ENCODE measurements around the gene FAM25G.
"Not testable (repeated sequence)": the region's sequence is repeated elsewhere in the genome, so short reads cannot be mapped to it uniquely, and the experiment has no call there.

Gene FAM25G

DNA sequence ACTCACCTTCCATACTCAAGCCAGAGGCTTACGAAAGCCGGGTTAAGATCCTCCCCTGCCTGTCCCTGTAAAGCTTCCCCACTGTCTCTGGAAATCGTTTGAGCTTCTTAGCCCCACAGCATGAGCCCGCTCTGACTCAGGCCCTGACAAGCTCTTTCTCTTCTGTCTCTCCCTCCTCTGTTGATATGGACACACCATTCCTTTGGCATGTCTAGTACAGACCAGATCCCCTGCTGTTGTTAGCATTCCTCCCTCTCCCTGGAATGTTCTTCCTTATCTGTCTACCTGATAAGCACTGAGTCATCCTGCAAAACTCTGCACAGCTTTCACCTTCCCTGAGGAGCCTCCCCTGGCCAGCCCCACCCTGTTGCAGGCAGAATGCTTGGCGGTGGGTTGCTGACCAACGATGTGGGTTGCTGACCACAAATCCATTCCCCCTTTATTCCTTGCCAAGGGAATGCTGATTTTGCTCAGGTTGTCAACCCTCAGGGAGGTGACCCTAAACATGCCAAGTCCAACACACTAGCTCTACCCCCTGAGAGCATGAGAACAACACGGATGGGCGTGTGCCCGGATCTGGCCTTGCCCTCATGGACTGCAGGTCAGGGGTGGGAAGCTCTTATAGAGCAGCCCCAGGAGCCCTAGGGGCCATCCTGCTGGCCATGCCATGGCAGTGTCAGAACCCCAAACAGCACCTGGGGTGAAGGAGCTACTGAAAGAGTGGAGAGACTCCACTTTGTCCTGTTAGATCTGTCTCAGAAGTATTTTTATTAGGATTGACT lies 28.7 kb downstream of the FAM25G start:
- DNase-seq, result not testable (repeated sequence)

- not testable (repeated sequence) for DNase-seq
Observed at GRCh38 chr10:47461261-47461687, 30.2 kb downstream of the FAM25G start.

DNA sequence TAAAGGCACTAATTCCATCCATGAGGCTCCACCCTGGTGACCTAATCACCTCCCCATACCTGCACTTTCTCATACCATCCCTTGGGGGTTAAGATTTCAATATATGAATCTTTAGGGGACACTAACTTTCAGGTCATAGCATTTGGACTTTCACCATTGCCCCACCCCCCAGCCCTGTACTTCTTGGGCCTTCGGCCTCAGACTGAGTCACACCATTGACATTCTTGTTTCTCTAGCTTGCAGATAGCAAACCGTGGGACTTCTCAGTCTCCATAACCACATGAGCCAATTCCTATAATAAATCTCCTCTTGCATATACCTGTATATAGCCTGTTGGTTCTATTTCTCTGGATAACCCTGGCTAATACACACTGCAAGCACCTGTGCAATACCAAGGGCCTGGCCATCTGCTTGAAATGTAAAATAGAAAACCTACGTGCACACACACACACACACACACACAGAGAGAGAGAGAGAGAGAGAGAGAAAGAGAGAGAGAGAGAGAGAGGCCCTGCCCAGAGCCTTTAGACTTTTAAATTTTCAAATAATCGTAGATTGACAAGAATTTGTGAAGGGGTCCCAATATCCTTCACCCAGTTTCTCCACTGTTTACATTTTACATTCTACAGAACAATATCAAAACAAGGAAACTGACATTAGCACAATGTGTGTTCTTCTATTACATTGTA lies 32.9 kb downstream of the FAM25G start:
- no peak for DNase-seq

- DNase-seq, result no peak
Observed at GRCh38 chr10:47457826-47458225, 33.7 kb downstream of the FAM25G start.

DNA sequence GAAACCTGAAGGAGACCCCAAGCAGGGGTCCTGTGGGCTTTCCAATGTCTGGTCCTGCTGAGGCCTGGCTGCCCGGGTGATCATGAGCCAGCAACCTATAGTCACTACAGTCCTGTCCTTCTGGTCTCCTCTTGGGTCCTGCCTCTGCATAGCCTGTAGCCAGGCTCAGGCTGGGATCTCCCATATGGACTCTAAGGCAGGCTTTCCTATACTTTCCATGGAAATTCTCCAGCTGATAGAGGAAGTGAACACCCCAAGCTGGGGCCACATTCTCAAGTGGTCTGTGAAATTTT lies 34.0 kb downstream of the FAM25G start:
- DNase-seq, result no peak

DNA sequence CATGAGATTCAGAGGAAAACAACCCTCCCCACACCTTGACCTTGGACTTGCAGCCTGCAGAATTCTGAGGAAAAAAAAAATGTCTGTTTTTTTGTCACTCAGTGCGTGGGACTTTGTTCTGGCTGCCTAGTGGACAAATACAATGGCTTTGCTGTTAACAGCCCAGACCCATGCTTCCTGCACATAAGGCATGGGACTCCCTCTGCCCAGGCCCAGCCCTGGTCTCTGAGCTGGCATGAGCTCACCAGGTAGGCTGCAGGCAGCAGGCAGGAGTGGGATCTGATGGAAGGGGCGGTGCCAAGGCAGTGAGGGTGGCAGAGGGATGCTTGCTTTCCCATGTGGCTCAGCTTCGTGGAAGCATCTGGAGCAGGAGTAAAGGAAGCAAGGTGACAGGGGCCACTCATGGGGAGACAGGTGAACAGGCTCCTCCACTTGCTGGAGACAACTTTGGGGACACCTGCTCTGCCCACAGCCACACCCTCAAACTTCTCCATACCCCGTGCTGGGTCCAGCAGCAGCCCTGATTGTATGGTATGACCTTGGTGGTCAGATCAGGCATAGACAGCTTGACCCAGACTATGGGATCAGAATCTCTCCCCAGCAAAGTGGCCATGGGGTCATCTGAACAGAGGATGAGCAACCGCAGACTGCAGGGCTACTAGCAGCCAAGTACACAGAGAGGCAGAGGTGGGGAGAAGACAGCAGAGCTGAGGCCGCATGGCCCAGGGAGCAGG lies 34.5 kb downstream of the FAM25G start:
- no peak for DNase-seq

DNA sequence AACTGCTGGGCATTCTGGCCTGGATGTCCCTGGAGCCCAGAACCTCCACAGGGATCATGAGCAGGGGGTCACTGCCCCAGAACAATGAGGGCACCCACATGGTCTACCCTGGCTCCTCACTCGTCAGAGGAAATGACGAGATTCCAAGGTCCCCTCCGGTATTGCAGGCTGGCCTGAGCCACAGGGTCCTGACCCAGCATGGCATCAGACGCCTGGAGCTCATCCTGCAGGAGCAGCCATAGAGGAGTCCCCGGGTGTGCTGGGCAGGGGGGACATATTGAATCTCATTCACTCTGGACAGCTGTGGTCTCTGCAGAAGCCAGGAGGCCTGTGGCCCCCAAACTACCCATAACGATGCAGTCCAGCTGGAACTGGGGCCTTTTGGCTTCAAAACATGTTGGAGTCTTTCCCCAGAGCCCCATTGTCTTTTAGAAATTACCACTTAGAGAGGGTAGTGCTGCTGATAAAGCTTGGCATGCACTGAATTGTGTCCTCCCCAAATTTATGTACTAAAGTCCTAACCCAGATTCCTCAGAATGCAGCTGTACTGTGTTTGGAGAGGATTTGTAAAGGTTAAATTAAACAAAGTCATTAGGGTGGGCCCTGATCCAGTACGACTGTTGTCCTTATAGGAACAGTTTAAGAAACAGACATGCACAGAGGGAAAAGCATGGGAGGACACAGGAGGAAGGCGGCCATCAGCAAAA lies 35.3 kb downstream of the FAM25G start:
- no peak for DNase-seq

DNA sequence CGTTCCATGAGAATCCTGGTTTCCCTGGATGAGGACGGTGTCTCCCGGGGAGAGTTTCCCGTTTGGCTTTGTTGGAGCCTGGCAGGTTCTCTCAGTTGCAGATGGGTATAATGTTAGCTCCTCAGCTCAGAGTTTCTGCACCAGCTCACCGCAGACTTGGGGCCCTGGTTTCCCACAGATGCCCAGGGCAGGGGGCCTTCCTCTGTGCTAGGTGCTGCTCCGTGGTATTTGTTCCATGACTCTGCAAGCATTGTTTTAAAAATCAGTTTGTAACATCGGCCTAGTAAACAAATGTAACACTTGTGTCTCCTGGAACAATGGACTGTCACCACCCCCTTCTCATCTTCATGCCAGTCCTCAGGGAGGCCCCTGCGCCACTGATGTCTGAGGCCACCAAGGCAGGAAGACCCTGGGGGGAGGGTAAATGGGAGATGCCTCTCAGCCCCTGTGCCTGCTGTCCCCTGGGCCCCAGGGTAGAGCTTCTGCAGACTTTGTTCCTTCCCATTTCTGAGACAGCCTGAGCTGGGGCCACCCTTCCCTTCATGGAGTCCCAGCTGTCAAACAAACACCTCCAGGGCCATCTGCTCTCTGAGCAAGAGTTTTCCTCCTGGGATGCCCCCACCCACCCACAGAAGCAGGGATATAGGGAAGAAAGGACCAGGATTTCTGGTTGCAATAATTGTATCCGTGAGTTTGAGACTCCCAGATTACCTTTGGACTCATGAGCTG lies 36.0 kb downstream of the FAM25G start:
- not testable (repeated sequence) for DNase-seq

GRCh38 chr10:47454780-47455058 lies 36.8 kb downstream of the FAM25G start:
- no peak for DNase-seq

- no peak for DNase-seq
Observed at GRCh38 chr10:47454008-47454779, 37.3 kb downstream of the FAM25G start.

- DNase-seq, result no peak
Observed at GRCh38 chr10:47453141-47454007, 38.1 kb downstream of the FAM25G start.

- DNase-seq, result no peak
Observed at GRCh38 chr10:47452495-47453140, 38.9 kb downstream of the FAM25G start.

- no peak for DNase-seq
Observed at GRCh38 chr10:47451998-47452494, 39.5 kb downstream of the FAM25G start.

DNA sequence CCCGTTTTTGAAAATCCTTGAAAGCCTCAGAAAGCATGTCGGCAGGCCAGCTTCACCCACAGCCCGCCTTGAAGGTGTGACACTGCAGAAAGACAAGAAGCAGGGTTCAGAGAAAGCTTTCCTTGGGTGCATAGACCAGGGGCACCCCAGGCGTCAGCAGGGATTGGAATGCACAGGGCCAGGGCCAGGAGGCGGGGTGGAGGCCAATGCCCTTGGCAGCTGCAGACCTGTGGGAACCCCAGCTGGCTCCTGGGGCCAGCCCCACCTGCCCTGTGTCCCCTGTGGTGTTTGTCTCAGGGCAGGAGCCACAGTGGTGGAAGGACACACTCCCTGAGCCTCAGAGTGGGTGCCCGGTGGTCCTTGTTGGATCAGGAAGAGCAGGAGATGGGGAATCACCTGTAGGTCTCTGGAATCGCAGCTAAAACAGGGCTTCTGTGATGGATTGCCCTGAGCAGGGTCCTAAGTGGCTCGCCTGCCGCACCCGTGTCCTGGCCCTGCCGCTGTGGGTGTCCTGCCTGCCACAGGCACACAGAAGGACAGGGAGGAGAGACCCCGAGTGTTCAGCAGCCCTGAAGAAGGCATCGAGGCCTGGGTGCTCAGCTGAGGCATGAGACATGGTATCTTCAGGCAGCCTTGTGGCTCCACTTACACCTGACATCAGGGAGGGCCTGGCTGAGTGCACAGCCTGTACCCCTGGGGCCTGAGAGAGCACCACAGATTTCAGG lies 40.1 kb downstream of the FAM25G start:
- no peak for DNase-seq

- DNase-seq, result no peak
Observed at GRCh38 chr10:47450442-47450841, 41.1 kb downstream of the FAM25G start.

GRCh38 chr10:47449979-47450378 lies 41.5 kb downstream of the FAM25G start:
- DNase-seq, result no peak

DNA sequence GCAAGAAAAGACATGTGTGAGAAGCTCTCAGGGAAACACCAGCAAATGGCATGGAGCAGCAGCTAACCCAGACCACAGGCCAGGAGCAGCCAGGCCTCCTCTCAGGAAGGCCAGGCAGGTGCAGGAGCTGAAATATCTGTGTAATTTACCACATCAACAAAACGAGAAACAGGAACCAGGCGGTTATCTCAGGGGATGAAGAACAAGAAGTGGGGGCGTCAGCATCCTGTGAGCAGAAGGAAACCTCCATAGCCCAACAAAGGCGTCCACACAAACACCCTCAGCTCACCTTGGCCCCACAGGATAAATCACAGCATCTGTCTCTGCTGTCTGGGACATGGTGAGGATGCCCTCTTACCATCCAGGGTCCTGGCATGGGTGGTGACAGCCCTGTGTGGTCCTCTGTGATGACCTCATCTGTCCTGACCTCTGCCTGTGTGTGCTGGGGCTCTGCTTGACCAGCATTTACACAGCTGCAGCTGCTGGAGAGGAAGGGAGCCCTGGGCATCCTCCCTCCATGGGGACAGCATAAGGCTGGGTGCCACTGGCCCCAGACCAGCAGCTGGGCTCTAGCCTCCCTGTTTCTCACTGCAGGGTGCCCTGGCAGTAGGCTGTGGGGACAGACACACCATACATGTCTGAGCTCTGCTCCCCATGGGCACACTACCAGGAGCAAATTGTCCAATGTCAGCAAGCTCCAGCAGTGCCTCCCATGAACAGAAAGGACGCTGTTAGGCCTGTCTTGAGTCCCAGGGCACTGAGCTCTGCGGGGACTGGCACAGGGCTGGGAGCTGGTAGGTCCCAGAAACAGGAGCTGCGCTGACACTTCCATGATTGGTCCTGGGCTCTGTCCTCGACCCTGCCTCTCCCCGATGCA lies 42.2 kb downstream of the FAM25G start:
- DNase-seq, result no peak

GRCh38 chr10:47447705-47448104 lies 43.8 kb downstream of the FAM25G start:
- DNase-seq, result no peak

- DNase-seq, result no peak
Observed at GRCh38 chr10:47447209-47447608, 44.3 kb downstream of the FAM25G start.
